GM12878 (cell line): ENCODE measurements around the gene ARL10.

Experiments
- CTCF ChIP-seq, 3 experiments: IDR thresholded peaks in 2 of 3; conservative IDR thresholded peaks in 1 of 3; 2 replicates each; pipeline ENCODE4 v1.5.1; 2011; ENCODE audit warnings: low read depth in 3 of 3, low read length in 3 of 3, mild to moderate bottlenecking in 3 of 3, control low read depth in 2 of 3, moderate library complexity in 2 of 3, inconsistent platforms in 1 of 3, mixed read lengths in 1 of 3; ENCODE audit not compliant: control insufficient read depth in 2 of 3, insufficient read depth in 1 of 3; ENCODE audit errors: extremely low read depth in 1 of 3
- ETV6 ChIP-seq, 2 experiments: fragments of 450-650 bp in 1 of 2; IDR thresholded peaks in 1 of 2; conservative IDR thresholded peaks in 1 of 2; 2 replicates each; pipeline ENCODE4 v1.6.1; 2014; ENCODE audit warnings: antibody characterized with exemption in 1 of 2, borderline replicate concordance in 1 of 2, low read depth in 1 of 2, mild to moderate bottlenecking in 1 of 2, moderate library complexity in 1 of 2
- EZH2 ChIP-seq: IDR thresholded peaks from 2 replicates; pipeline ENCODE4 v1.6.1; 2012; ENCODE audit warnings: low read depth, mild to moderate bottlenecking, control low read depth, inconsistent platforms, low read length, borderline replicate concordance; ENCODE audit not compliant: control insufficient read depth
- GABPA ChIP-seq: IDR thresholded peaks from 2 replicates; pipeline ENCODE4 v1.6.1; 2014; ENCODE audit warnings: antibody characterized with exemption, low read depth, mild to moderate bottlenecking, inconsistent platforms
- KDM1A ChIP-seq: fragments of 200-600 bp; sonication (generic); IDR thresholded peaks from 2 replicates; pipeline ENCODE4 v1.6.1; 2016; ENCODE audit warnings: borderline replicate concordance
- NRF1 ChIP-seq: conservative IDR thresholded peaks from 2 replicates; pipeline ENCODE4 v1.6.1; 2011; ENCODE audit warnings: mild to moderate bottlenecking, low read depth, low read length, improper control_type of control experiment
- POLR2A ChIP-seq: IDR thresholded peaks from 2 replicates; pipeline ENCODE4 v1.6.1; 2011; ENCODE audit warnings: low read depth, mild to moderate bottlenecking, low read length
- POLR2AphosphoS5 ChIP-seq: IDR thresholded peaks from 2 replicates; pipeline ENCODE4 v1.6.1; 2011; ENCODE audit warnings: mild to moderate bottlenecking, low read length, inconsistent platforms
- RCOR1 ChIP-seq: conservative IDR thresholded peaks from 2 replicates; pipeline ENCODE4 v1.6.1; 2012; ENCODE audit warnings: low read depth, low read length, improper control_type of control experiment
- SP1 ChIP-seq: IDR thresholded peaks from one replicate; pipeline ENCODE4 v1.6.1; 2011; ENCODE audit warnings: low read depth, low read length
- SUZ12 ChIP-seq: fragments of 200-600 bp; sonication (generic); IDR thresholded peaks from one replicate; pipeline ENCODE4 v1.6.1; 2018; ENCODE audit warnings: antibody characterized with exemption, mild to moderate bottlenecking; ENCODE audit not compliant: unreplicated experiment
- ZNF274 ChIP-seq: IDR thresholded peaks from one replicate; pipeline ENCODE4 v1.8.0; 2011; ENCODE audit not compliant: insufficient read length, insufficient read depth
- TF ChIP-seq, protein P1 (sequence below): IDR thresholded peaks from 2 replicates; pipeline ENCODE4 v1.6.1; 2012; ENCODE audit warnings: low read depth, low read length, improper control_type of control experiment
- TF ChIP-seq, protein P2 (sequence below): IDR thresholded peaks from 2 replicates; pipeline ENCODE4 v1.6.1; 2011; ENCODE audit warnings: mild to moderate bottlenecking, low read depth, low read length, moderate library complexity; ENCODE audit not compliant: insufficient replicate concordance

DNA sequence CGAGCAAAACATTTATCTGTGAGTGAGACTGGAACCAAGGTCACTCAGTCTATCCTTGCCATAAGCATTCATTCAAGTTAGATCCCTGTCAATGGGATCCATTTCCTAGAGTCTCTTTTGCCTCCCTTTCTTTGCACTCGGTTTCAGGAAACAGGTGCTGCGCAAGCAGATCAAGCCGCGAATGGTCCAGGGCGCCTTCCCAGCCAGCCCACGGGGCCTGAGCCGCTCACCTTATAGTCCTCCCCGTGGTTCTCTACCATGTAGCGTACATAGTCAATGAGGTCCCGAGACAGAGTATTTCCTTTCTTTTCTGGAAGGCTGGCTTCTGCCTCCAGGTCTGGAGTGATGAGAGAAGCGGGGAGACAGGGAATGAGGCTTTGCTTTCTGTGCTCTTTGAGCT is 19.7 kb downstream of the ARL10 start:
- TF ChIP-seq EZH2: no peak
- no peak for TF ChIP-seq KDM1A
- no peak for TF ChIP-seq ZNF274
- no peak for TF ChIP-seq POLR2AphosphoS5
- no peak for TF ChIP-seq RCOR1
- TF ChIP-seq CTCF (IDR thresholded peaks at IDR 0.05 in 2 of 3, conservative IDR thresholded peaks at IDR 0.05 in 1 of 3; ENCODE audit: control insufficient read depth in 2 of 3, extremely low read depth in 1 of 3, insufficient read depth in 1 of 3, low read depth in 3 of 3, low read length in 3 of 3): no peak
- no peak for TF ChIP-seq GABPA
- TF ChIP-seq, protein P1, sequence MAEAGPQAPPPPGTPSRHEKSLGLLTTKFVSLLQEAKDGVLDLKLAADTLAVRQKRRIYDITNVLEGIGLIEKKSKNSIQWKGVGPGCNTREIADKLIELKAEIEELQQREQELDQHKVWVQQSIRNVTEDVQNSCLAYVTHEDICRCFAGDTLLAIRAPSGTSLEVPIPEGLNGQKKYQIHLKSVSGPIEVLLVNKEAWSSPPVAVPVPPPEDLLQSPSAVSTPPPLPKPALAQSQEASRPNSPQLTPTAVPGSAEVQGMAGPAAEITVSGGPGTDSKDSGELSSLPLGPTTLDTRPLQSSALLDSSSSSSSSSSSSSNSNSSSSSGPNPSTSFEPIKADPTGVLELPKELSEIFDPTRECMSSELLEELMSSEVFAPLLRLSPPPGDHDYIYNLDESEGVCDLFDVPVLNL: no peak
- TF ChIP-seq ETV6 (conservative IDR thresholded peaks at IDR 0.05 in 1 of 2, IDR thresholded peaks at IDR 0.05 in 1 of 2; ENCODE audit: borderline replicate concordance in 1 of 2, low read depth in 1 of 2): no peak
- TF ChIP-seq NRF1: no peak
- TF ChIP-seq, protein P2, sequence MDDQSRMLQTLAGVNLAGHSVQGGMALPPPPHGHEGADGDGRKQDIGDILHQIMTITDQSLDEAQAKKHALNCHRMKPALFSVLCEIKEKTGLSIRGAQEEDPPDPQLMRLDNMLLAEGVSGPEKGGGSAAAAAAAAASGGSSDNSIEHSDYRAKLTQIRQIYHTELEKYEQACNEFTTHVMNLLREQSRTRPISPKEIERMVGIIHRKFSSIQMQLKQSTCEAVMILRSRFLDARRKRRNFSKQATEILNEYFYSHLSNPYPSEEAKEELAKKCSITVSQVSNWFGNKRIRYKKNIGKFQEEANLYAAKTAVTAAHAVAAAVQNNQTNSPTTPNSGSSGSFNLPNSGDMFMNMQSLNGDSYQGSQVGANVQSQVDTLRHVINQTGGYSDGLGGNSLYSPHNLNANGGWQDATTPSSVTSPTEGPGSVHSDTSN: no peak
- TF ChIP-seq SP1: no peak
- TF ChIP-seq SUZ12: no peak
- no peak for TF ChIP-seq POLR2A
